D721Med (cell line): ENCODE results near the gene RDH13.
A peak's percentile ranks its signal among the peaks of the same experiment; 100 is the strongest.
"Not testable (repeated sequence)": the region's sequence is repeated elsewhere in the genome, so short reads cannot be mapped to it uniquely, and the experiment has no call there.

ENCODE experiments used
- DNase-seq: peaks from one replicate; pipeline ENCODE4 v3.0.0; 2011; ENCODE audit warnings: low spot score; ENCODE audit not compliant: insufficient read length
- FAIRE-seq: peaks from 2 replicates; lab custom pipeline; 2011; peaks lifted over from hg19 to GRCh38; lab: Jason Lieb, UNC
- TF ChIP-seq, protein P1 (sequence below): IDR thresholded peaks from 2 replicates; pipeline ENCODE4 v1.5.1; 2012; ENCODE audit warnings: mild to moderate bottlenecking, control low read depth; ENCODE audit not compliant: insufficient read depth; ENCODE audit errors: missing control alignments

Gene RDH13, protein sequence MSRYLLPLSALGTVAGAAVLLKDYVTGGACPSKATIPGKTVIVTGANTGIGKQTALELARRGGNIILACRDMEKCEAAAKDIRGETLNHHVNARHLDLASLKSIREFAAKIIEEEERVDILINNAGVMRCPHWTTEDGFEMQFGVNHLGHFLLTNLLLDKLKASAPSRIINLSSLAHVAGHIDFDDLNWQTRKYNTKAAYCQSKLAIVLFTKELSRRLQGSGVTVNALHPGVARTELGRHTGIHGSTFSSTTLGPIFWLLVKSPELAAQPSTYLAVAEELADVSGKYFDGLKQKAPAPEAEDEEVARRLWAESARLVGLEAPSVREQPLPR

DNA sequence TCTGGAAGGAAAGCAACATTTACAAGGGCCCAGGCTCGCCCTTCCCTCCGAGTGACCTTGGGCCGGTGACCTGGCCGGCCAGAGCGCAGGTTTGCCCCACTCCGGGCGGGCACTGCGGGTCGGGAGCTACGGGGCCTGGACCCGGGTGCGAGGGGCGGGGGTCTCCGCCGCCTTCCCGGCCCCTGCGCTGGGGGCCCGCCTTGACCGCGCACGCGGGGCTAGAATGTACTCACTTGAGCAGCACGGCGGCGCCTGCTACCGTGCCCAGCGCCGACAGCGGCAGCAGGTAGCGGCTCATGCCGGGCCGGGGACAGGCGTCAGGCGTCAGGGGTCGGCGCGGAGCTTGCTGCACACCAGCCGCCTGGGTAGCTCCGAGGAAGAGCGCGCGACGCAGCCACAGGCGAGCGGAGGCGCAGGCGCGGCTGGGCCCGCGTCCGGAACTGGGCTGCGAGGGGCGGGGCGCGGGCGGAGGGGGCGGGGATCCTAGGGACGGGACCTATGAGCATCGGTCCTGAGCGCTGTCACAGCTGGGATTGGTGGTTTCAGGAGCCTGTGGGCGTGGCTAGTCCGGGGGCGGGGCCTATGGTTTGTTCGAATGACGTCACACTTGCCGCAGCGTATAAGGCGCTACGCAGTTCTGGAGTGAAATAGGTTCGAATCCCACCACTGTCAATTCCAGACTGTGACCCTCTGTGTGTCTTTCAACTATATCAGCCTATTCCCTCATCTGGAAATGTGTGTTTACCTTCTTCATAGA lies at the start of gene RDH13:
TSS of gene RDH13 (minus strand) at position 414 of the 757 bp plus-strand sequence. CDS start at position 298, 116 bp downstream.
- TF ChIP-seq, protein P1, sequence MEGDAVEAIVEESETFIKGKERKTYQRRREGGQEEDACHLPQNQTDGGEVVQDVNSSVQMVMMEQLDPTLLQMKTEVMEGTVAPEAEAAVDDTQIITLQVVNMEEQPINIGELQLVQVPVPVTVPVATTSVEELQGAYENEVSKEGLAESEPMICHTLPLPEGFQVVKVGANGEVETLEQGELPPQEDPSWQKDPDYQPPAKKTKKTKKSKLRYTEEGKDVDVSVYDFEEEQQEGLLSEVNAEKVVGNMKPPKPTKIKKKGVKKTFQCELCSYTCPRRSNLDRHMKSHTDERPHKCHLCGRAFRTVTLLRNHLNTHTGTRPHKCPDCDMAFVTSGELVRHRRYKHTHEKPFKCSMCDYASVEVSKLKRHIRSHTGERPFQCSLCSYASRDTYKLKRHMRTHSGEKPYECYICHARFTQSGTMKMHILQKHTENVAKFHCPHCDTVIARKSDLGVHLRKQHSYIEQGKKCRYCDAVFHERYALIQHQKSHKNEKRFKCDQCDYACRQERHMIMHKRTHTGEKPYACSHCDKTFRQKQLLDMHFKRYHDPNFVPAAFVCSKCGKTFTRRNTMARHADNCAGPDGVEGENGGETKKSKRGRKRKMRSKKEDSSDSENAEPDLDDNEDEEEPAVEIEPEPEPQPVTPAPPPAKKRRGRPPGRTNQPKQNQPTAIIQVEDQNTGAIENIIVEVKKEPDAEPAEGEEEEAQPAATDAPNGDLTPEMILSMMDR = no peak
- DNase-seq (peak; percentile 73), FAIRE-seq (no peak)

DNA sequence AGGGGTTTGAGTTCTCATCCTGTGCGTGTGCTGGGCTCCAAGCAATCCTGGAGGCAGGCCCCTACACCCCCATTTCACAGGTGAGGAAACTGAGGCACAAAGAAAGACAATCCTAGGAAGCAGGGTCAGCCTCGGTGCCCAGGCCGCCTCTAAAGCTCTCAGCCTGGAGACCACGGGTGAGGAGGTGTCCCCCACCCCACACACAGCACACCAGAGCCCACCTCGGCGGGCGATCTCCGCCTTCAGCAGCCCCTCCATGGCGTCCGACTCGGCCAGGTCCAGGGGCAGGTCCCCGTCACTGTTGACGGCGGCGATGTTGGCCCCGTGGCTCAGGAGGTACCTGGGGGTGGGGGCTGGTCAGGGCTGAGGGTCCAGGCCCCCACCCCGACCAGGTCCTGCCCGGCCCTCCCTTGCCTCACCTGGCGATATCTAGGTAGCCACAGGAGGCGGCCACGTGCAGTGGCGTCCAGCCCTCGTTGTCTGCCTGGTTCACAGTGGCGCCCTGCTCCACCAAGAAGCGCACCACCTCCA lies 49.4 kb upstream of the RDH13 start:
- no peak for FAIRE-seq
- DNase-seq = no peak
- TF ChIP-seq, protein P1 = no peak

DNA sequence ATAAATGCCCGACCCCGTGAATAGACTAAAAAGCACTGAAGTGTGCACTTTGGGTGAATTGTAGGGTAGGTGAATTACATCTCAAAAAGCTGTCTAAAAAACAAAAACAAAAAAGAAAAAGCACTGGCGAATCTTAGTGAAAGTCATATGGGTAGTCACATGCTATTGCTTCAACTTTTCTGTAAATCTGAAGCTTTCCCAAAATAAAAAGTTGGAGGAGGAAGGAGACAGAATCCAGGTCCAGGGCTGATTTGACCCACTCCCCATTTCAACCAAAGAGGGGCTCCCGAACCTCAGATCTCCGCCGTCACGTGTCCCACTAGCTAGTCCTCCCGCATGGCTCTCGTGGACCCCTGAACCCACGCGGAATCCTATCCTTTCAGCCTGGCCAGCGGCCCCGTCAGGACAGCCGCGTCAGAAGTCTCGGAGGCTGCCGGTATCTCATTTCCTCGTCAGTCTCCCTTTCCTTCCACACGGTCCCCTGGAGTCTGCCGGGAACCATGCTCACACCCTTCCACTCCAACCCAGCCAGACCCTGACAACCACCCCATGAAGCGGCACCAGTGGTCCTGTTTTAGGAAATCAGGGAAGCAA lies 48.4 kb upstream of the RDH13 start:
- FAIRE-seq (no peak), DNase-seq (no peak)
- TF ChIP-seq, protein P1 = no peak

DNA sequence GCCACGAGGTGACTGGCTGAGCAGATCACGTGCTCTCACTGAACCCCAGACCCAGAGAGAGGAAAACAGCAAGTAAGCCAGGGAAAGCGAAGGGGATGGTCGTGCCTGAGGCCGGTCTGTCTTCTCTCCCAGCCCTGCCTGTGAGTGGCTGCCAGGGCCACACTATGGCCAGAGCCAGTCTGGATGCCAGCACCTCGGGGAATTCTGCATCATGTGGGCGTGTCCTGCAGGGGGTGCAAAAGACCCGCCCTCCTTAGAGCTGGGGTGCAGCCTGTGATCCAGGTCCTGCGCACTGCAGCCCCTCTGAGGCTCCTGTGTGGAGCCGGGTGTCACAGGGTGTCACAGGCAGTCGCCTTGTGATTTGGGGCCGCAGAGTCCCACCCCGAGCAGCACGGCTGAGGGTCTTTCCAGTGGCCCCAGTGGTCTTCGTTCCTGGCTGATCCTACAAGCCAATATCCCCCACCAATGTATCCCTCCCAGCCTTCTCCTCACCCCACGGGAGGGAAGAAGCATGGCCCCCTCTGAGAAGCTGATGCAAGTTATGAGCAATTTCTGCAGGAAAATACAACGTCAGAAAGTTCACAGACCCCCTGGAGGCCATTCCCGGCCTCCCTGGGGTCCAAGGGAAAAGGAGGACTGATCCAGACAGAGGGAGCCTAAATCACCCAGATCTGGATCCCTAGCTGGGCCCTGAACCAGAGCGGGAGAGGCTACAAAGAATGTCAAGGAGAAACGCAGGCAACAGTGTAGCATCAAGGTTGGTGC lies 46.8 kb upstream of the RDH13 start:
- FAIRE-seq = no peak
- TF ChIP-seq, protein P1 = no peak
- DNase-seq = no peak

DNA sequence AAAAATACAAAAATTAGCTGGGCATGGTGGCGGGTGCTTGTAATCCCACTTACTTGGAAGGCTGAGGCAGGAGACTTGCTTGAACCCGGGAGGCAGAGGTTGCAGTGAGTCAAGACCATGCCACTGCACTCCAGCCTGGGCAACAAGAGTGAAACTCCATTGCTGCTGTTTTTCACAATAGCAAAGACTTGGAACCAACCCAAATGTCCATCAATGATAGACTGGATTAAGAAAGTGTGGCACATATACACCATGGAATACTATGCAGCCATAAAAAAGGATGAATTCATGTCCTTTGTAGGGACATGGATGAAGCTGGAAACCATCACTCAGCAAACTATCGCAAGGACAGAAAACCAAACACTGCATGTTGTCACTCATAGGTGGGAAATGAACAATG lies 44.3 kb upstream of the RDH13 start:
- DNase-seq, FAIRE-seq: not testable (repeated sequence)

DNA sequence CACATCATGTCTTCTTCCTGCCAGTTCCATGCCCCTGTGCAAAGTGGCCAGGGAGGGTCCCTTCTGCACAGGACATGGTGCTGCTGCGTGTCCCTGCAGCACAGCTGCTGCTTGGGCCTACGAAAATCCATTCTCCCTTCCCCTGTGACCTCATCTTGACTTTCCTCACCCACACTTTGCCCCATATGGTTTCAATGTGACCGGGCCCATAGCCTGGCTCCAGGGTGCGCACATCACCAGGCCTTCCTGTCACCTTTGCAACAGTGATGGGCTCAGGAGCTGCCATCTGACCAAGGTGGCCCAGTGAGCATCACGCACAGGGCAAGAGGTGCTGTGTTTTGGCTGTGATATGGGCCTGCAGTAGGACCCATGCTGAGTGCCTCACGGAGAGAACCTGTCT lies 43.6 kb upstream of the RDH13 start:
- TF ChIP-seq, protein P1 = no peak
- DNase-seq (no peak), FAIRE-seq (no peak)

DNA sequence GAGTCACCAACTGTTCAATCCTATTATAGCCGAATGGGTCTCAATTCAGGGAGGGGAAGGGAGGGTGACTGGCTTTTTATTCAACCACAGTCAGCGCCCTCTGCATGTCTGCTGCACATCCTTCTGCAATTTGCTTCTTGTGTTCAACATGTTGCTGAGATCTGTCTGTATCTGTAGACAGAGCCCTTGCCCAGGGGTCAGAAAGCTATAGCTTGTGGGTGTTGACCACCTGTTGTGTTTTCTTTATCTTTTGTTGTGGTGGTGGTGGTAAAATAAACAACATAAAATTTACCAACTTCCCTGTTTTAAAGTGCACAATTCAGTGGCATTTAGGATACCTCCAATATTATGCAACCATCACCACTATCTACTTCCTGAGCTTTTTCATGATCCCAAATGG lies 42.3 kb upstream of the RDH13 start:
- DNase-seq (no peak), FAIRE-seq (no peak)
- TF ChIP-seq, protein P1 = no peak
